Retina (tissue), 1 donor: ENCODE results near the gene CYP2C18.
"Not testable (repeated sequence)": the region's sequence is repeated elsewhere in the genome, so short reads cannot be mapped to it uniquely, and the experiment has no call there.

Source experiments
- DNase-seq: peaks from one replicate; pipeline ENCODE4 v3.0.0-alpha.2; 2016

Gene CYP2C18

DNA sequence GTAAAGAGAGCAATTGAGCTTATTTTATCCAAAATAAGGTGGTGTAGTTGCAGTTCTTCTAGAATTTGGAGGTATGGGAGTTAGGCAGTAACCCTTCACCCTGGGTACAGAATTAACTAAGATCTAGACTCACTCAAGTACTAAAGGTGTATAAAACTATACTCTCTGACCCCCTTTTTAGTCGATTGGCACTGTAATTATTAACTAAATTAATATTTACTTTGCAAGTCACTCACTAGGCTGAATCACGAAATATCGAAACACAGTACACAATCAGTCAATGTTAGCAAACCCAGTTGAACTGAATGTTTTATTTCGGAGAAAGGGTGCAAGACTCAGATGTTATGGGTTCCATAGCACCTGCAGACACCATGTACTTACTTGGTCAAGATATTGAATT lies 64.3 kb downstream of the CYP2C18 start:
- DNase-seq: no peak

GRCh38 chr10:94757916-94758315 lies 74.4 kb downstream of the CYP2C18 start:
- no peak for DNase-seq

- DNase-seq: no peak
Observed at GRCh38 chr10:94760586-94761178, 77.2 kb downstream of the CYP2C18 start.

DNA sequence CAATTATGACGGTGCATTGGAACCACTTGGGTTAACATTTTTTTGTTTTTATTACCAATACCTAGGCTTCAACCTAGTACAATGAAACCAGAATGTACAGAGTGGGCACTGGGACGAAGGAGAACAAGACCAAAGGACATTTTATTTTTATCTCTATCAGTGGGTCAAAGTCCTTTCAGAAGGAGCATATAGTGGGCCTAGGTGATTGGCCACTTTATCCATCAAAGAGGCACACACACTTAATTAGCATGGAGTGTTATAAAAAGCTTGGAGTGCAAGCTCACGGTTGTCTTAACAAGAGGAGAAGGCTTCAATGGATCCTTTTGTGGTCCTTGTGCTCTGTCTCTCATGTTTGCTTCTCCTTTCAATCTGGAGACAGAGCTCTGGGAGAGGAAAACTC lies 78.9 kb downstream of the CYP2C18 start, which contains the start of gene CYP2C19:
Gene CYP2C19, plus strand, starts transcription at position 289 of the 400 bp plus-strand sequence. Its CDS starts 25 bp downstream, at position 314.
- DNase-seq: no peak

DNA sequence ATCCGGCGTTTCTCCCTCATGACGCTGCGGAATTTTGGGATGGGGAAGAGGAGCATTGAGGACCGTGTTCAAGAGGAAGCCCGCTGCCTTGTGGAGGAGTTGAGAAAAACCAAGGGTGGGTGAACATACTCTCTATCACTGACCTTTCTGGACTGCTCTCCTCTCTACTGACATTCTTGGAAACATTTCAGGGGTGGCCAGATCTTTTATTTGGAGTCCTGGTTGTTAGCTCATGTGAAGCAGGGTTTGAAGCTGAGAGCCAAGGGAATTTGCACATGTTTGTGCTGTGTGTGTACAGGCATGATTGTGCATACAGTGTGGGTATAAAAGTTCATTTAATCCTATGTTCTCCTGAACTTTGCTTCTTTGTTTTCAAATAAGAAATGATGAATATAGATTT lies 91.9 kb downstream of the CYP2C18 start:
- DNase-seq: not testable (repeated sequence)

DNA sequence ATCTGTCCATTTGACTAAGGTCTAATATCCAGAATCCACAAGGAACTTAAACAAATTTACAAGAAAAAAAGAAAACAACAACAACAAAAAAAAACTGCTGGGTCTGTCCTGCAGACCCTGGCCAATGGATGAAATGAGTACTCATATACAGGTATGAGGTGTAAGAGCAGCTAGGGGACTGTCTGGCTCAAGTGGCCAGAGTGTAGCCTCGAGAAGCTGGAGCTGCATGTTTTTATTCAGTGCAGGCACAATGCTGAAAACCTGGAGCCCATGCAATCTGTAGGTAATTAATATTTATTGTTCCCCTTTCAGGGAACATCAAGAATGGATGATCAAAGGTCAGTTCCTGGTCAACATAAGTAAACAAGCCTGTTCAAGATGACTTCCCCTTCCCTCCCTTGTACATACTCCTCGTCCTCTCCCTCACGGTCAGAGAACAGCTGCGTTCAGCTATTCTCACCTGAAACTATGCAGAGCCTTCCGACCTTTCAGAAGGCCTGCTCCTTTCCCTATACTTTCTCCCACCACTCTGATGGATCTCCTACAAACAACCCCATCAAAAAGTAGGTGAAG lies 94.4 kb downstream of the CYP2C18 start:
- DNase-seq: no peak

- DNase-seq: no peak
Observed at GRCh38 chr10:94780844-94781243, 97.3 kb downstream of the CYP2C18 start.

- no peak for DNase-seq
Observed at GRCh38 chr10:94784256-94784655, 100.7 kb downstream of the CYP2C18 start.

- no peak for DNase-seq
Observed at GRCh38 chr10:94785211-94785610, 101.7 kb downstream of the CYP2C18 start.
